Uterus (tissue), 2 donors: ENCODE results near the gene EPB41L2.

ENCODE experiments used
- CTCF ChIP-seq, 4 experiments: fragments of 200-600 bp in 2 of 4; fragments of 450-650 bp in 2 of 4; sonication (generic) in 2 of 4; IDR thresholded peaks; one replicate each; pipeline ENCODE4 v1.5.1; 2016 to 2019; ENCODE audit warnings: antibody characterized with exemption in 4 of 4, mild to moderate bottlenecking in 2 of 4, moderate library complexity in 1 of 4
- POLR2A ChIP-seq, 2 donors: fragments of 450-650 bp; IDR thresholded peaks; one replicate each; pipeline ENCODE4 v1.6.1; 2016; ENCODE audit warnings: antibody characterized with exemption in 2 of 2, mild to moderate bottlenecking in 1 of 2, moderate library complexity in 1 of 2

DNA sequence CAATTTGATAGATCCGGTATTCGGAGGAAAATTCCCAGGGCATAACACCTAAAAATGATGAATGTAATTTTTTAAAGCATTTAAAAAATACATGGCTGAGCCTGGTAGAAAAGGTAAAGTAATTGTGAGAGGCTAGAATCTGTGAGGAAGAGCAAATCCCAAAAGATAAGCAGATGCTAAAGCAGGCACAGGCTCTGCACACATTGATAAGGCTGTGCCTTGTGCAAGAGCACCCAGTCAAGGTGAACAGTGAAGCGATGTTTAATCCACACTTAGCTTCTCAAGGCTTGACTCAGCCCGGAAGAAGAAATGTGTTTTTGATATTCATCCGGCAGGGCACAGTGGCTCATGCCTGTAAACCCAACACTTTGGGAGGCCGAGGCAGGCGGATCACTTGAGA, 5.1 kb upstream of the EPB41L2 start:
- no peak for TF ChIP-seq CTCF (IDR thresholded peaks at IDR 0.05)
- no peak for TF ChIP-seq POLR2A (IDR thresholded peaks at IDR 0.05)
